GM12878 (cell line): ENCODE measurements around the gene OXCT1. TPM values are rescaled to one million over a fixed set of nuclear protein-coding genes. Genes with fewer than 3 reads are reported as not detected.

Experiments used
- ATF7 ChIP-seq: fragments of 450-650 bp; IDR thresholded peaks from 2 replicates; pipeline ENCODE4 v1.6.1; 2016; ENCODE audit warnings: low read depth, mild to moderate bottlenecking
- BACH1 ChIP-seq: fragments of 450-650 bp; IDR thresholded peaks from 2 replicates; pipeline ENCODE4 v1.6.1; 2017; ENCODE audit warnings: mild to moderate bottlenecking, borderline replicate concordance
- BMI1 ChIP-seq: fragments of 450-650 bp; IDR thresholded peaks from 2 replicates; pipeline ENCODE4 v1.6.1; 2016; ENCODE audit warnings: mild to moderate bottlenecking, moderate library complexity, borderline replicate concordance
- CHD2 ChIP-seq: IDR thresholded peaks from 2 replicates; pipeline ENCODE4 v1.6.1; 2011; ENCODE audit warnings: low read depth, low read length, improper control_type of control experiment, borderline replicate concordance
- CREM ChIP-seq: IDR thresholded peaks from 2 replicates; pipeline ENCODE4 v1.6.1; 2014; ENCODE audit warnings: antibody characterized with exemption, low read depth
- DPF2 ChIP-seq: fragments of 450-650 bp; IDR thresholded peaks from 2 replicates; pipeline ENCODE4 v1.6.1; 2017; ENCODE audit warnings: mild to moderate bottlenecking
- FOXK2 ChIP-seq: fragments of 450-650 bp; IDR thresholded peaks from 2 replicates; pipeline ENCODE4 v1.6.1; 2017; ENCODE audit warnings: mild to moderate bottlenecking, moderate library complexity
- LARP7 ChIP-seq: fragments of 450-650 bp; IDR thresholded peaks from 2 replicates; pipeline ENCODE4 v1.6.1; 2017; ENCODE audit warnings: mild to moderate bottlenecking
- MEF2A ChIP-seq: IDR thresholded peaks from 2 replicates; pipeline ENCODE4 v1.6.1; 2011; ENCODE audit warnings: low read depth, mild to moderate bottlenecking, low read length, moderate library complexity; ENCODE audit not compliant: insufficient read depth
- MTA3 ChIP-seq: IDR thresholded peaks from 2 replicates; pipeline ENCODE4 v1.6.1; 2012; ENCODE audit warnings: low read length, inconsistent platforms, borderline replicate concordance
- NR2C1 ChIP-seq: fragments of 450-650 bp; IDR thresholded peaks from 2 replicates; pipeline ENCODE4 v1.6.1; 2017; ENCODE audit warnings: antibody characterized with exemption, mild to moderate bottlenecking, moderate library complexity
- NR2C2 ChIP-seq: IDR thresholded peaks from 2 replicates; pipeline ENCODE4 v1.6.1; 2011; ENCODE audit warnings: borderline replicate concordance, low read depth; ENCODE audit not compliant: control insufficient read depth, insufficient read length
- NRF1 ChIP-seq: conservative IDR thresholded peaks from 2 replicates; pipeline ENCODE4 v1.6.1; 2011; ENCODE audit warnings: mild to moderate bottlenecking, low read depth, low read length, improper control_type of control experiment
- POLR2A ChIP-seq: IDR thresholded peaks from 2 replicates; pipeline ENCODE4 v1.6.1; 2011; ENCODE audit warnings: low read depth, mild to moderate bottlenecking, low read length
- POU2F2 ChIP-seq: IDR thresholded peaks from 3 replicates; pipeline ENCODE4 v1.6.1; 2011; ENCODE audit warnings: low read depth, mild to moderate bottlenecking, low read length, borderline replicate concordance
- RUNX3 ChIP-seq: IDR thresholded peaks from 2 replicates; pipeline ENCODE4 v1.6.1; 2012; ENCODE audit warnings: low read length, inconsistent platforms
- SIX5 ChIP-seq: IDR thresholded peaks from 2 replicates; pipeline ENCODE4 v1.6.1; 2011; ENCODE audit warnings: mild to moderate bottlenecking, low read depth, low read length, moderate library complexity; ENCODE audit not compliant: severe bottlenecking
- SPI1 ChIP-seq: IDR thresholded peaks from 2 replicates; pipeline ENCODE4 v1.6.1; 2011; ENCODE audit warnings: low read depth, mild to moderate bottlenecking, low read length, moderate library complexity, borderline replicate concordance; ENCODE audit not compliant: insufficient read depth
- SREBF2 ChIP-seq: IDR thresholded peaks from 2 replicates; pipeline ENCODE4 v1.6.1; 2012; ENCODE audit warnings: mild to moderate bottlenecking, low read length
- TARDBP ChIP-seq: IDR thresholded peaks from 2 replicates; pipeline ENCODE4 v1.6.1; 2016; ENCODE audit warnings: borderline replicate concordance
- TCF7 ChIP-seq: IDR thresholded peaks from 2 replicates; pipeline ENCODE4 v1.6.1; 2014; ENCODE audit warnings: antibody characterized with exemption, borderline replicate concordance
- WRNIP1 ChIP-seq: IDR thresholded peaks from 2 replicates; pipeline ENCODE4 v1.6.1; 2011; ENCODE audit warnings: low read depth, low read length, improper control_type of control experiment, borderline replicate concordance
- YBX1 ChIP-seq: fragments of 450-650 bp; IDR thresholded peaks from 2 replicates; pipeline ENCODE4 v1.6.1; 2016; ENCODE audit warnings: antibody characterized with exemption
- ZBED1 ChIP-seq: IDR thresholded peaks from 2 replicates; pipeline ENCODE4 v1.6.1; 2016; ENCODE audit warnings: borderline replicate concordance
- polyA plus RNA-seq, 11 experiments: library from polyadenylated mRNA; depleted of rRNA in 4 of 11; unstranded in 6 of 11; stranded (reverse) in 5 of 11; fragments of >200 nt; fragmentation: Nextera tagmentation in 4 of 11; fragmentation: Illumina TruSeq in 1 of 11; extraction: Ambion mirVana in 4 of 11; extraction: Trizol in 1 of 11; gene quantifications; 1 replicate in 1 of 11; 2 replicates in 10 of 11; pipeline versions ENCODE4 v1.2.1 to v1.2.3, GENCODE V29; 2011 to 2016; ENCODE audit warnings: inconsistent platforms in 2 of 11, missing spikeins in 2 of 11, low read depth in 1 of 11
- total RNA-seq, 4 experiments: library from RNA; depleted of rRNA in 3 of 4; stranded (reverse); fragments of >200 nt in 3 of 4; fragmentation: Illumina TruSeq in 1 of 4; extraction: Trizol in 1 of 4; gene quantifications; 2 replicates each; pipeline versions ENCODE4 v1.2.1 to v1.2.3, GENCODE V29; 2013 to 2021
- TF ChIP-seq, protein P1 (sequence below): fragments of 150-350 bp; IDR thresholded peaks from 2 replicates; pipeline ENCODE4 v1.6.1; 2016; ENCODE audit warnings: low read depth, low read length
- TF ChIP-seq, protein P2 (sequence below): fragments of 450-650 bp; IDR thresholded peaks from 2 replicates; pipeline ENCODE4 v1.6.1; 2017; ENCODE audit warnings: mild to moderate bottlenecking, moderate library complexity
- TF ChIP-seq, protein P3 (sequence below): fragments of 450-650 bp; IDR thresholded peaks from 2 replicates; pipeline ENCODE4 v1.6.1; 2016; ENCODE audit warnings: mild to moderate bottlenecking

The OXCT1 gene
- total and polyA plus RNA-seq, 10 of the 15 experiments (the other 5 are each of a cell fraction or from before 2014, with no cell fraction given) = 46.9 to 103 (median 70.5) TPM

DNA sequence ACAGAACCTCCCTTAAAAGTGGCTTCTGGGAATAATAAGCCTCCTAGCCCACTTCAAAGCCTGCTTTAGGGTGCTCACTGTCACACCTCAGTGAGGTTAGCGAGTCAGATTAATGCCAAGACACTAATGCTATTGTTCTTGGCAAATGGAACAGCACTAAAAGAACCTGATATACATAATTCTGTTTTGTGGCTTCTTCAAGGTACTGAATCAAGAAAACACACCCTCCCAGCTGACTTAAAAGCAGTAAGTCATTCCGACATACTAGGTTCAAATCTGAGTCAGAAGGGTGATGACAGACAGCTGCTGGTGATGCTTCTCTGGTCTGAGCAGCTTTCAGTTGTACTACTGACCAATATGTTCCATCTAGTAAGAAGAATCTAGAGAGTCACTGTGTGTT is 121.6 kb downstream of the OXCT1 start (continued):
- TF ChIP-seq NR2C2 (no peak), BMI1 (0 out of 2 replicates have a peak, but pooled peaks have one; percentile 32), SPI1 (no peak), CHD2 (peak; percentile 63; the same call in 1 of the 2 replicates), DPF2 (no peak; the same call in 1 of the 2 replicates), POLR2A (no peak), MEF2A (0 out of 2 replicates have a peak, but pooled peaks have one; percentile 36), POU2F2 (0 out of 3 replicates have a peak, but pooled peaks have one; percentile 48), NR2C1 (no peak), MTA3 (no peak), SREBF2 (no peak), NRF1 (no peak), FOXK2 (no peak), BACH1 (no peak), RUNX3 (peak; percentile 76), SIX5 (no peak), ATF7 (peak; percentile 93), ZBED1 (peak; percentile 51; the same call in 1 of the 2 replicates), TCF7 (no peak; the same call in 1 of the 2 replicates), TARDBP (no peak), WRNIP1 (no peak), YBX1 (no peak), CREM (peak; percentile 70), LARP7 (no peak)
- TF ChIP-seq, protein P1, sequence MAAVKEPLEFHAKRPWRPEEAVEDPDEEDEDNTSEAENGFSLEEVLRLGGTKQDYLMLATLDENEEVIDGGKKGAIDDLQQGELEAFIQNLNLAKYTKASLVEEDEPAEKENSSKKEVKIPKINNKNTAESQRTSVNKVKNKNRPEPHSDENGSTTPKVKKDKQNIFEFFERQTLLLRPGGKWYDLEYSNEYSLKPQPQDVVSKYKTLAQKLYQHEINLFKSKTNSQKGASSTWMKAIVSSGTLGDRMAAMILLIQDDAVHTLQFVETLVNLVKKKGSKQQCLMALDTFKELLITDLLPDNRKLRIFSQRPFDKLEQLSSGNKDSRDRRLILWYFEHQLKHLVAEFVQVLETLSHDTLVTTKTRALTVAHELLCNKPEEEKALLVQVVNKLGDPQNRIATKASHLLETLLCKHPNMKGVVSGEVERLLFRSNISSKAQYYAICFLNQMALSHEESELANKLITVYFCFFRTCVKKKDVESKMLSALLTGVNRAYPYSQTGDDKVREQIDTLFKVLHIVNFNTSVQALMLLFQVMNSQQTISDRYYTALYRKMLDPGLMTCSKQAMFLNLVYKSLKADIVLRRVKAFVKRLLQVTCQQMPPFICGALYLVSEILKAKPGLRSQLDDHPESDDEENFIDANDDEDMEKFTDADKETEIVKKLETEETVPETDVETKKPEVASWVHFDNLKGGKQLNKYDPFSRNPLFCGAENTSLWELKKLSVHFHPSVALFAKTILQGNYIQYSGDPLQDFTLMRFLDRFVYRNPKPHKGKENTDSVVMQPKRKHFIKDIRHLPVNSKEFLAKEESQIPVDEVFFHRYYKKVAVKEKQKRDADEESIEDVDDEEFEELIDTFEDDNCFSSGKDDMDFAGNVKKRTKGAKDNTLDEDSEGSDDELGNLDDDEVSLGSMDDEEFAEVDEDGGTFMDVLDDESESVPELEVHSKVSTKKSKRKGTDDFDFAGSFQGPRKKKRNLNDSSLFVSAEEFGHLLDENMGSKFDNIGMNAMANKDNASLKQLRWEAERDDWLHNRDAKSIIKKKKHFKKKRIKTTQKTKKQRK = no peak
- TF ChIP-seq, protein P2, sequence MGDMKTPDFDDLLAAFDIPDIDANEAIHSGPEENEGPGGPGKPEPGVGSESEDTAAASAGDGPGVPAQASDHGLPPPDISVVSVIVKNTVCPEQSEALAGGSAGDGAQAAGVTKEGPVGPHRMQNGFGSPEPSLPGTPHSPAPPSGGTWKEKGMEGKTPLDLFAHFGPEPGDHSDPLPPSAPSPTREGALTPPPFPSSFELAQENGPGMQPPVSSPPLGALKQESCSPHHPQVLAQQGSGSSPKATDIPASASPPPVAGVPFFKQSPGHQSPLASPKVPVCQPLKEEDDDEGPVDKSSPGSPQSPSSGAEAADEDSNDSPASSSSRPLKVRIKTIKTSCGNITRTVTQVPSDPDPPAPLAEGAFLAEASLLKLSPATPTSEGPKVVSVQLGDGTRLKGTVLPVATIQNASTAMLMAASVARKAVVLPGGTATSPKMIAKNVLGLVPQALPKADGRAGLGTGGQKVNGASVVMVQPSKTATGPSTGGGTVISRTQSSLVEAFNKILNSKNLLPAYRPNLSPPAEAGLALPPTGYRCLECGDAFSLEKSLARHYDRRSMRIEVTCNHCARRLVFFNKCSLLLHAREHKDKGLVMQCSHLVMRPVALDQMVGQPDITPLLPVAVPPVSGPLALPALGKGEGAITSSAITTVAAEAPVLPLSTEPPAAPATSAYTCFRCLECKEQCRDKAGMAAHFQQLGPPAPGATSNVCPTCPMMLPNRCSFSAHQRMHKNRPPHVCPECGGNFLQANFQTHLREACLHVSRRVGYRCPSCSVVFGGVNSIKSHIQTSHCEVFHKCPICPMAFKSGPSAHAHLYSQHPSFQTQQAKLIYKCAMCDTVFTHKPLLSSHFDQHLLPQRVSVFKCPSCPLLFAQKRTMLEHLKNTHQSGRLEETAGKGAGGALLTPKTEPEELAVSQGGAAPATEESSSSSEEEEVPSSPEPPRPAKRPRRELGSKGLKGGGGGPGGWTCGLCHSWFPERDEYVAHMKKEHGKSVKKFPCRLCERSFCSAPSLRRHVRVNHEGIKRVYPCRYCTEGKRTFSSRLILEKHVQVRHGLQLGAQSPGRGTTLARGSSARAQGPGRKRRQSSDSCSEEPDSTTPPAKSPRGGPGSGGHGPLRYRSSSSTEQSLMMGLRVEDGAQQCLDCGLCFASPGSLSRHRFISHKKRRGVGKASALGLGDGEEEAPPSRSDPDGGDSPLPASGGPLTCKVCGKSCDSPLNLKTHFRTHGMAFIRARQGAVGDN = peak; percentile 62; the same call in 1 of the 2 replicates
- TF ChIP-seq, protein P3, sequence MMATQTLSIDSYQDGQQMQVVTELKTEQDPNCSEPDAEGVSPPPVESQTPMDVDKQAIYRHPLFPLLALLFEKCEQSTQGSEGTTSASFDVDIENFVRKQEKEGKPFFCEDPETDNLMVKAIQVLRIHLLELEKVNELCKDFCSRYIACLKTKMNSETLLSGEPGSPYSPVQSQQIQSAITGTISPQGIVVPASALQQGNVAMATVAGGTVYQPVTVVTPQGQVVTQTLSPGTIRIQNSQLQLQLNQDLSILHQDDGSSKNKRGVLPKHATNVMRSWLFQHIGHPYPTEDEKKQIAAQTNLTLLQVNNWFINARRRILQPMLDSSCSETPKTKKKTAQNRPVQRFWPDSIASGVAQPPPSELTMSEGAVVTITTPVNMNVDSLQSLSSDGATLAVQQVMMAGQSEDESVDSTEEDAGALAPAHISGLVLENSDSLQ = peak; percentile 96
